Breast epithelium (tissue), 4 donors: Measurements from ENCODE around the gene QSOX2. TPM values are rescaled to one million over a fixed set of nuclear protein-coding genes. Genes with fewer than 3 reads are reported as not detected.

Experiments used
- DNase-seq, 2 donors: peaks; one replicate each; pipeline ENCODE4 v3.0.0-alpha.2; 2019; ENCODE audit warnings: low spot score in 2 of 2
- H3K27ac ChIP-seq, 2 donors: fragments of 200-600 bp; sonication (generic) in 1 of 2; one replicate each; pipeline ENCODE4 v1.5.1; 2016 to 2019; ENCODE audit warnings: mild to moderate bottlenecking in 1 of 2
- H3K27me3 ChIP-seq, 2 donors: fragments of 200-600 bp; sonication (generic) in 1 of 2; one replicate each; pipeline versions ENCODE4 v1.5.1 to v1.6.0; 2017 to 2019; ENCODE audit warnings: control low read depth in 1 of 2, mild to moderate bottlenecking in 1 of 2
- H3K36me3 ChIP-seq: fragments of 200-600 bp; one replicate; pipeline ENCODE4 v1.5.1; 2019
- H3K4me1 ChIP-seq, 2 donors: fragments of 200-600 bp; sonication (generic); one replicate each; pipeline ENCODE4 v1.5.1; 2016 to 2019; ENCODE audit warnings: control low read depth in 1 of 2
- H3K4me3 ChIP-seq, 3 donors: fragments of 200-600 bp; sonication (generic); 1 replicate in 2 of 3; 2 replicates in 1 of 3; pipeline ENCODE4 v1.5.1; 2016 to 2019; ENCODE audit warnings: mild to moderate bottlenecking in 3 of 3, moderate library complexity in 2 of 3
- H3K9me3 ChIP-seq, 2 donors: fragments of 200-600 bp; sonication (generic) in 1 of 2; one replicate each; pipeline ENCODE4 v1.5.1; 2016 to 2019; ENCODE audit warnings: control low read depth in 1 of 2
- CTCF ChIP-seq, 3 donors: fragments of 450-650 bp; IDR thresholded peaks; one replicate each; pipeline ENCODE4 v1.5.1; 2016 to 2017; ENCODE audit warnings: antibody characterized with exemption in 3 of 3, mild to moderate bottlenecking in 3 of 3, moderate library complexity in 3 of 3
- POLR2A ChIP-seq: fragments of 450-650 bp; IDR thresholded peaks from one replicate; pipeline ENCODE4 v1.6.1; 2016; ENCODE audit warnings: antibody characterized with exemption, mild to moderate bottlenecking, moderate library complexity
- POLR2AphosphoS5 ChIP-seq, 3 donors: sonication (generic); formaldehyde crosslinking; IDR thresholded peaks; one replicate each; pipeline ENCODE4 v1.6.1; 2017; ENCODE audit warnings: antibody characterized with exemption in 3 of 3
- intact Hi-C: fragments of 100-400 bp; cut with DNase I; formaldehyde crosslinking; loops from one replicate; pipeline ENCODE4 v1.15.1; 2023; ENCODE audit warnings: low total_unique reads
- total RNA-seq, 3 donors: library from RNA; depleted of rRNA; stranded (reverse); fragments of >200 nt; gene quantifications; one replicate each; pipeline ENCODE4 v1.1.0, GENCODE V29; 2016

QSOX2 gene
- total RNA-seq, 3 donors from 2014 or later, result 5.6 to 8.8 (median 6.2) TPM

- H3K27me3 ChIP-seq, result peaks cover 5 to 94% of the 10 kb centered on the region in 2 donors
- intact Hi-C loops, result no loop called here
Measured at GRCh38 chr9:136189394-136190236, 56.0 kb downstream of the QSOX2 start.

GRCh38 chr9:136187683-136188586 lies 57.7 kb downstream of the QSOX2 start:
- Histone ChIP-seq H3K9me3 (no peaks in the 10 kb centered on the region), H3K4me1 (no peaks in the 10 kb centered on the region), H3K36me3 (no peaks in the 10 kb centered on the region), H3K4me3 (no peak overlapping the region), H3K27me3 (peaks cover 0 to 87% of the 10 kb centered on the region in 2 donors), H3K27ac (no peak overlapping the region)
- no peak for DNase-seq
- intact Hi-C loops, result no loop called here
- TF ChIP-seq POLR2AphosphoS5 (IDR thresholded peaks at IDR 0.05) (no peak), CTCF (IDR thresholded peaks at IDR 0.05) (no peak), POLR2A (no peak)

More at GRCh38 chr9:136189394-136190236, 56.0 kb downstream of the QSOX2 start:
- TF ChIP-seq CTCF (IDR thresholded peaks at IDR 0.05) (no peak), POLR2AphosphoS5 (IDR thresholded peaks at IDR 0.05) (no peak), POLR2A (no peak)
- no peak for DNase-seq
- H3K27ac ChIP-seq, result no peak overlapping the region
- H3K36me3 ChIP-seq, result no peaks in the 10 kb centered on the region
- H3K4me3 ChIP-seq, result no peak overlapping the region
- H3K4me1 ChIP-seq, result no peaks in the 10 kb centered on the region
- H3K9me3 ChIP-seq, result no peaks in the 10 kb centered on the region

- H3K27ac ChIP-seq, result no peak overlapping the region
- DNase-seq, result no peak
- intact Hi-C loops, result no loop called here
- TF ChIP-seq POLR2A, result no peak
- no peak for TF ChIP-seq POLR2AphosphoS5 (IDR thresholded peaks at IDR 0.05)
- no peak for TF ChIP-seq CTCF (IDR thresholded peaks at IDR 0.05)
- H3K4me1 ChIP-seq, result no peaks in the 10 kb centered on the region
- H3K9me3 ChIP-seq, result no peaks in the 10 kb centered on the region
- H3K36me3 ChIP-seq, result no peaks in the 10 kb centered on the region
- H3K27me3 ChIP-seq, result peaks cover 0 to 85% of the 10 kb centered on the region in 2 donors
- H3K4me3 ChIP-seq, result no peak overlapping the region
Measured at GRCh38 chr9:136187197-136187596, 58.4 kb downstream of the QSOX2 start.

- DNase-seq, result no peak
Measured at GRCh38 chr9:136186386-136186785, 59.2 kb downstream of the QSOX2 start.

More at GRCh38 chr9:136186386-136186785, 59.2 kb downstream of the QSOX2 start:
- Histone ChIP-seq H3K27ac (no peak overlapping the region), H3K36me3 (no peaks in the 10 kb centered on the region), H3K9me3 (no peaks in the 10 kb centered on the region), H3K4me3 (no peak overlapping the region), H3K27me3 (peaks cover 0 to 78% of the 10 kb centered on the region in 2 donors), H3K4me1 (no peaks in the 10 kb centered on the region)
- intact Hi-C loops, result no loop called here
- TF ChIP-seq POLR2AphosphoS5 (IDR thresholded peaks at IDR 0.05), result no peak
- no peak for TF ChIP-seq CTCF (IDR thresholded peaks at IDR 0.05)
- no peak for TF ChIP-seq POLR2A
